Stomach smooth muscle (tissue), 2 donors: Measurements from ENCODE around the gene IGFBP3.

Source experiments
- H3K27ac ChIP-seq: one replicate; pipeline ENCODE4 v1.7.0; 2013; ENCODE audit warnings: mild to moderate bottlenecking, low read length, inconsistent platforms
- H3K27me3 ChIP-seq, 2 donors: one replicate each; pipeline ENCODE4 v1.7.0; 2013; ENCODE audit warnings: low read length in 2 of 2; ENCODE audit not compliant: insufficient read depth in 2 of 2, control insufficient read depth in 1 of 2
- H3K36me3 ChIP-seq, 2 donors: one replicate each; pipeline ENCODE4 v1.7.0; 2013; ENCODE audit warnings: low read length in 2 of 2; ENCODE audit not compliant: control insufficient read depth in 2 of 2, insufficient read depth in 2 of 2
- H3K4me1 ChIP-seq: one replicate; pipeline ENCODE4 v1.7.0; 2013; ENCODE audit warnings: low read length; ENCODE audit not compliant: control insufficient read depth, insufficient read depth
- H3K4me3 ChIP-seq, 2 donors: one replicate each; pipeline ENCODE4 v1.7.0; 2013; ENCODE audit warnings: low read length in 2 of 2
- H3K9ac ChIP-seq, 2 donors: one replicate each; pipeline ENCODE4 v1.7.0; 2013; ENCODE audit warnings: low read length in 2 of 2, mild to moderate bottlenecking in 1 of 2
- H3K9me3 ChIP-seq, 2 donors: one replicate each; pipeline ENCODE4 v1.7.0; 2013; ENCODE audit warnings: low read length in 2 of 2; ENCODE audit not compliant: control insufficient read depth in 2 of 2
- donor health status: healthy.
- donor health status: Pancreatic carcinoma.

The IGFBP3 gene

GRCh38 chr7:45884136-45884535, 36.9 kb downstream of the IGFBP3 start:
- Histone ChIP-seq H3K9ac (no peak overlapping the region), H3K36me3 (no peaks in the 10 kb centered on the region), H3K4me3 (no peak overlapping the region), H3K27ac (no peak overlapping the region), H3K9me3 (no peaks in the 10 kb centered on the region), H3K4me1 (peaks cover 6% of the 10 kb centered on the region), H3K27me3 (peaks cover 23 to 26% of the 10 kb centered on the region in 2 donors)

- Histone ChIP-seq H3K9me3 (peaks cover 0 to 9% of the 10 kb centered on the region in 2 donors), H3K4me1 (no peaks in the 10 kb centered on the region), H3K4me3 (no peak overlapping the region), H3K27me3 (peaks cover 10 to 15% of the 10 kb centered on the region in 2 donors), H3K36me3 (no peaks in the 10 kb centered on the region), H3K27ac (no peak overlapping the region), H3K9ac (no peak overlapping the region)
Observed at GRCh38 chr7:45882465-45882810, 38.6 kb downstream of the IGFBP3 start.

- Histone ChIP-seq H3K4me1 (no peaks in the 10 kb centered on the region), H3K27ac (no peak overlapping the region), H3K36me3 (no peaks in the 10 kb centered on the region), H3K9ac (no peak overlapping the region), H3K4me3 (no peak overlapping the region), H3K9me3 (peaks cover 0 to 9% of the 10 kb centered on the region in 2 donors), H3K27me3 (peaks cover 5 to 13% of the 10 kb centered on the region in 2 donors)
Observed at GRCh38 chr7:45881759-45882464, 39.2 kb downstream of the IGFBP3 start.

- H3K36me3 ChIP-seq = no peaks in the 10 kb centered on the region
- H3K4me3 ChIP-seq = no peak overlapping the region
- peaks cover 0 to 9% of the 10 kb centered on the region in 2 donors for H3K9me3 ChIP-seq
- H3K4me1 ChIP-seq = no peaks in the 10 kb centered on the region
- H3K27ac ChIP-seq = no peak overlapping the region
- no peak overlapping the region for H3K9ac ChIP-seq
- H3K27me3 ChIP-seq = peaks cover 0 to 13% of the 10 kb centered on the region in 2 donors
Observed at GRCh38 chr7:45881280-45881758, 39.8 kb downstream of the IGFBP3 start.

- Histone ChIP-seq H3K4me1 (no peaks in the 10 kb centered on the region), H3K9me3 (peaks cover 0 to 9% of the 10 kb centered on the region in 2 donors), H3K27ac (no peak overlapping the region), H3K27me3 (peaks cover 0 to 13% of the 10 kb centered on the region in 2 donors), H3K9ac (no peak overlapping the region), H3K4me3 (no peak overlapping the region), H3K36me3 (no peaks in the 10 kb centered on the region)
Observed at GRCh38 chr7:45880433-45880860, 40.6 kb downstream of the IGFBP3 start.

- Histone ChIP-seq H3K9ac (no peak overlapping the region), H3K27ac (no peak overlapping the region), H3K36me3 (no peaks in the 10 kb centered on the region), H3K4me3 (no peak overlapping the region), H3K27me3 (peaks cover 0 to 4% of the 10 kb centered on the region in 2 donors), H3K9me3 (peaks cover 0 to 9% of the 10 kb centered on the region in 2 donors), H3K4me1 (no peaks in the 10 kb centered on the region)
Observed at GRCh38 chr7:45878457-45879144, 42.5 kb downstream of the IGFBP3 start.

GRCh38 chr7:45876519-45876918, 44.6 kb downstream of the IGFBP3 start:
- Histone ChIP-seq H3K36me3 (no peaks in the 10 kb centered on the region), H3K9me3 (peaks cover 0 to 9% of the 10 kb centered on the region in 2 donors), H3K27me3 (no peaks in the 10 kb centered on the region), H3K27ac (no peak overlapping the region), H3K4me3 (no peak overlapping the region), H3K9ac (no peak overlapping the region), H3K4me1 (no peaks in the 10 kb centered on the region)

- Histone ChIP-seq H3K4me1 (no peaks in the 10 kb centered on the region), H3K27me3 (no peaks in the 10 kb centered on the region), H3K9ac (no peak overlapping the region), H3K9me3 (peaks cover 0 to 9% of the 10 kb centered on the region in 2 donors), H3K27ac (no peak overlapping the region), H3K4me3 (no peak overlapping the region), H3K36me3 (no peaks in the 10 kb centered on the region)
Observed at GRCh38 chr7:45874408-45875131, 46.5 kb downstream of the IGFBP3 start.

GRCh38 chr7:45873355-45873754, 47.7 kb downstream of the IGFBP3 start:
- Histone ChIP-seq H3K4me1 (no peaks in the 10 kb centered on the region), H3K4me3 (no peak overlapping the region), H3K9me3 (peaks cover 0 to 6% of the 10 kb centered on the region in 2 donors), H3K9ac (no peak overlapping the region), H3K27ac (no peak overlapping the region), H3K27me3 (no peaks in the 10 kb centered on the region), H3K36me3 (no peaks in the 10 kb centered on the region)

GRCh38 chr7:45873035-45873354, 48.1 kb downstream of the IGFBP3 start, which contains the start of gene CCDC201:
Gene CCDC201, minus strand, starts transcription at chr7:45873082. Its CDS starts 75 bp downstream, at chr7:45873007.
- Histone ChIP-seq H3K9ac (no peak within 1 kb of the TSS), H3K27ac (no peak within 1 kb of the TSS)

More at GRCh38 chr7:45873035-45873354, 48.1 kb downstream of the IGFBP3 start, which contains the start of gene CCDC201:
- peaks cover under 1 to 2% of the 10 kb centered on the region in 2 donors for H3K9me3 ChIP-seq
- H3K4me3 ChIP-seq = no peak within 1 kb of the TSS
- no peaks in the 10 kb centered on the region for H3K27me3 ChIP-seq
- H3K36me3 ChIP-seq = no peaks in the 10 kb centered on the region
- no peaks in the 10 kb centered on the region for H3K4me1 ChIP-seq
